HG03039 (cell line): ENCODE measurements around the gene TBC1D10A.

ENCODE experiments used
- ATAC-seq: cut with Tn5 transposase; IDR thresholded peaks from one replicate; pipeline ENCODE4 v1.9.1; 2021; ENCODE audit warnings: mild to moderate bottlenecking, moderate library complexity; ENCODE audit not compliant: unreplicated experiment

The TBC1D10A gene

GRCh38 chr22:30321461-30321860, 5.3 kb downstream of the TBC1D10A start:
- no peak for ATAC-seq

GRCh38 chr22:30320021-30320556, 6.7 kb downstream of the TBC1D10A start:
- ATAC-seq: no peak

- no peak for ATAC-seq
Observed at GRCh38 chr22:30318799-30319419, 7.8 kb downstream of the TBC1D10A start.

- ATAC-seq: no peak
Observed at GRCh38 chr22:30317778-30318177, 9.0 kb downstream of the TBC1D10A start.

GRCh38 chr22:30315962-30316576, 10.7 kb downstream of the TBC1D10A start:
- ATAC-seq: no peak

- no peak for ATAC-seq
Observed at GRCh38 chr22:30314915-30315314, 11.8 kb downstream of the TBC1D10A start.

GRCh38 chr22:30313527-30314363, 13.0 kb downstream of the TBC1D10A start:
- ATAC-seq: no peak

GRCh38 chr22:30312053-30312452, 14.7 kb downstream of the TBC1D10A start:
- no peak for ATAC-seq

GRCh38 chr22:30310881-30311771, 15.6 kb downstream of the TBC1D10A start:
- ATAC-seq: no peak

GRCh38 chr22:30309951-30310741, 16.6 kb downstream of the TBC1D10A start:
- no peak for ATAC-seq

- ATAC-seq: peak; percentile 38
Observed at GRCh38 chr22:30308518-30309230, 18.1 kb downstream of the TBC1D10A start.

GRCh38 chr22:30308093-30308492, 18.6 kb downstream of the TBC1D10A start:
- no peak for ATAC-seq

GRCh38 chr22:30307041-30307574, 19.6 kb downstream of the TBC1D10A start:
- no peak for ATAC-seq

GRCh38 chr22:30306627-30307011, 20.1 kb downstream of the TBC1D10A start:
- no peak for ATAC-seq

GRCh38 chr22:30305906-30306626, 20.7 kb downstream of the TBC1D10A start:
- no peak for ATAC-seq

- ATAC-seq: no peak
Observed at GRCh38 chr22:30305519-30305905, 21.2 kb downstream of the TBC1D10A start.

GRCh38 chr22:30304495-30305244, 22.1 kb downstream of the TBC1D10A start:
- ATAC-seq: no peak

- no peak for ATAC-seq
Observed at GRCh38 chr22:30302810-30303138, 24.0 kb downstream of the TBC1D10A start.
